NCI-H2196 (cell line): ENCODE results near the gene UGT1A10.

Experiments used
- DNase-seq: peaks from one replicate; lab custom pipeline; 2025; ENCODE audit not compliant: unreplicated experiment; lab: John Stamatoyannopoulos, UW

The UGT1A10 gene

GRCh38 chr2:233819884-233820773 is 183.9 kb downstream of the UGT1A10 start:
- no peak for DNase-seq

GRCh38 chr2:233820774-233821105 is 184.5 kb downstream of the UGT1A10 start:
- DNase-seq, result no peak

DNA sequence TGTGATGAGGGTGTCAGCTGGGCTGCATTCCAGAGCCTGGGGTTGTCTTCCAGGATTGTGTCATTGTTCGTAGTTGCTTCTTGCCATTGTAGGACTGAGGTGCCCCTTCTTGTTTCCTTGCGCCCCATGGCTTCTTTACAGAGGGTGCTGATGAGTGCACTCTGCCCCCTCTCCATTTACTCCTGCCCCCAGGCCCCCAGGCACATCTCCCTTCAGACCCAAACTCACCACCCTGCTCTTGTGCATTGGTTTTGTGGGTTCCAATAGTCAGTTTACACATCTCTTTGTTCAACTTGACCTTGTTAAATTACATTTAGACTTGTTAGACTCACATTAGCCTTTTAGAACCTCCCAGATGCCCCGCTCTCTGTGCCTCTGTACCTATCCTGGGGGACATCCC is 184.9 kb downstream of the UGT1A10 start:
- DNase-seq, result no peak

GRCh38 chr2:233821709-233822100 is 185.5 kb downstream of the UGT1A10 start:
- DNase-seq, result no peak

- DNase-seq, result no peak
Measured at GRCh38 chr2:233822101-233822771, 186.0 kb downstream of the UGT1A10 start.
